ENCODE data around the gene CEACAM8.
"Not testable (repeated sequence)": the region's sequence is repeated elsewhere in the genome, so short reads cannot be mapped to it uniquely, and the experiment has no call there.

GRCh38 chr19:42549067-42549466 lies 45.7 kb downstream of the CEACAM8 start:
- not testable (repeated sequence) for TF ChIP-seq EZH2phosphoT487 (IDR thresholded peaks at IDR 0.05)
- TF ChIP-seq, protein P1, sequence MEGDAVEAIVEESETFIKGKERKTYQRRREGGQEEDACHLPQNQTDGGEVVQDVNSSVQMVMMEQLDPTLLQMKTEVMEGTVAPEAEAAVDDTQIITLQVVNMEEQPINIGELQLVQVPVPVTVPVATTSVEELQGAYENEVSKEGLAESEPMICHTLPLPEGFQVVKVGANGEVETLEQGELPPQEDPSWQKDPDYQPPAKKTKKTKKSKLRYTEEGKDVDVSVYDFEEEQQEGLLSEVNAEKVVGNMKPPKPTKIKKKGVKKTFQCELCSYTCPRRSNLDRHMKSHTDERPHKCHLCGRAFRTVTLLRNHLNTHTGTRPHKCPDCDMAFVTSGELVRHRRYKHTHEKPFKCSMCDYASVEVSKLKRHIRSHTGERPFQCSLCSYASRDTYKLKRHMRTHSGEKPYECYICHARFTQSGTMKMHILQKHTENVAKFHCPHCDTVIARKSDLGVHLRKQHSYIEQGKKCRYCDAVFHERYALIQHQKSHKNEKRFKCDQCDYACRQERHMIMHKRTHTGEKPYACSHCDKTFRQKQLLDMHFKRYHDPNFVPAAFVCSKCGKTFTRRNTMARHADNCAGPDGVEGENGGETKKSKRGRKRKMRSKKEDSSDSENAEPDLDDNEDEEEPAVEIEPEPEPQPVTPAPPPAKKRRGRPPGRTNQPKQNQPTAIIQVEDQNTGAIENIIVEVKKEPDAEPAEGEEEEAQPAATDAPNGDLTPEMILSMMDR (IDR thresholded peaks at IDR 0.05): not testable (repeated sequence)
